ENCODE data around the gene MAPK6. TPM values are rescaled to one million over a fixed set of nuclear protein-coding genes. Genes with fewer than 3 reads are reported as not detected.

The MAPK6 gene
- total RNA-seq, 4 donors from 2014 or later, result 30.3 to 69.4 (median 42.0) TPM

GRCh38 chr15:52014616-52015015 is 4.4 kb upstream of the MAPK6 start:
- Histone ChIP-seq H3K27ac (no peak overlapping the region), H3K4me3 (no peak overlapping the region), H3K9me3 (no peaks in the 10 kb centered on the region), H3K27me3 (no peaks in the 10 kb centered on the region), H3K4me1 (peaks cover 0 to 15% (median 8%) of the 10 kb centered on the region in 4 donors), H3K36me3 (no peaks in the 10 kb centered on the region)
- 78 to 91% methylated on average over 1 of the region's 1 CpG for WGBS, 2 donors (ENCODE audit: low coverage in 1 of 2)
- intact Hi-C loops (cut with DNase I; ENCODE audit: low total_unique reads) (no loop called here), in situ Hi-C loops (cut with MboI; ENCODE audit: low pct_ligation_motif_present in 1 of 4, low pct_unique_long_range_greater_than_20kb in 1 of 4, low sequenced_read_pairs in 3 of 4) (no loop called here)
- DNase-seq, result no peak
- TF ChIP-seq POLR2A (IDR thresholded peaks at IDR 0.05), result no peak
- TF ChIP-seq EP300 (IDR thresholded peaks at IDR 0.05; ENCODE audit: low read depth), result no peak
- no peak for TF ChIP-seq POLR2AphosphoS5 (IDR thresholded peaks at IDR 0.05)
- TF ChIP-seq, protein P1, sequence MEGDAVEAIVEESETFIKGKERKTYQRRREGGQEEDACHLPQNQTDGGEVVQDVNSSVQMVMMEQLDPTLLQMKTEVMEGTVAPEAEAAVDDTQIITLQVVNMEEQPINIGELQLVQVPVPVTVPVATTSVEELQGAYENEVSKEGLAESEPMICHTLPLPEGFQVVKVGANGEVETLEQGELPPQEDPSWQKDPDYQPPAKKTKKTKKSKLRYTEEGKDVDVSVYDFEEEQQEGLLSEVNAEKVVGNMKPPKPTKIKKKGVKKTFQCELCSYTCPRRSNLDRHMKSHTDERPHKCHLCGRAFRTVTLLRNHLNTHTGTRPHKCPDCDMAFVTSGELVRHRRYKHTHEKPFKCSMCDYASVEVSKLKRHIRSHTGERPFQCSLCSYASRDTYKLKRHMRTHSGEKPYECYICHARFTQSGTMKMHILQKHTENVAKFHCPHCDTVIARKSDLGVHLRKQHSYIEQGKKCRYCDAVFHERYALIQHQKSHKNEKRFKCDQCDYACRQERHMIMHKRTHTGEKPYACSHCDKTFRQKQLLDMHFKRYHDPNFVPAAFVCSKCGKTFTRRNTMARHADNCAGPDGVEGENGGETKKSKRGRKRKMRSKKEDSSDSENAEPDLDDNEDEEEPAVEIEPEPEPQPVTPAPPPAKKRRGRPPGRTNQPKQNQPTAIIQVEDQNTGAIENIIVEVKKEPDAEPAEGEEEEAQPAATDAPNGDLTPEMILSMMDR (IDR thresholded peaks at IDR 0.05), result no peak

DNA sequence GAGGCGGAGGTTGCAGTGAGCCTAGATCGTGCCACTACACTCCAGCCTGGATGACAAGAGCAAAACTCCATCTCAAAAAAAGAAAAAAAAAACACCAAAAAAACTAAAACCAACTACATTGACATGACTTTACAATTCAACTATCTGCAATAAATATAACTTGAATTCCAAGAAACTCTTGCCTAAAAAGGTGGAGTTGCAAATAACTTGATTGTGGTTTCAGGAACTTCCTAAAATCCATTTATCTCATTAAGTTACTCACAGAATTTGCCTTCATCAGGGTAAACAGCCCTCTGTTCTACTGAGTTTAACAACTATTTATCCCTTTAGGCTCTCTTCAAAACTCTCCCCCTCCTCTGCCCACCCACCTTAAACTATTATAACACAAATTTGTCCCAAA is 2.7 kb upstream of the MAPK6 start:
- no peaks in the 10 kb centered on the region for H3K36me3 ChIP-seq
- TF ChIP-seq, protein P1 (IDR thresholded peaks at IDR 0.05), result no peak
- TF ChIP-seq POLR2A (IDR thresholded peaks at IDR 0.05), result no peak
- TF ChIP-seq POLR2AphosphoS5 (IDR thresholded peaks at IDR 0.05), result no peak
- no peak for TF ChIP-seq EP300 (IDR thresholded peaks at IDR 0.05; ENCODE audit: low read depth)
- WGBS, 2 donors (ENCODE audit: low coverage in 1 of 2), result 97% methylated on average over 2 of the region's 2 CpGs; no CpG with 5 or more reads in 1 of the 2 donors
- intact Hi-C loops (cut with DNase I; ENCODE audit: low total_unique reads), result no loop called here
- H3K27me3 ChIP-seq, result no peaks in the 10 kb centered on the region
- DNase-seq, result no peak
- H3K27ac ChIP-seq, result no peak overlapping the region
- in situ Hi-C loops (cut with MboI; ENCODE audit: low pct_ligation_motif_present in 1 of 4, low pct_unique_long_range_greater_than_20kb in 1 of 4, low sequenced_read_pairs in 3 of 4), result no loop called here
- no peak overlapping the region for H3K4me3 ChIP-seq
- H3K9me3 ChIP-seq, result no peaks in the 10 kb centered on the region
- H3K4me1 ChIP-seq, result peaks cover 0 to 24% (median 14%) of the 10 kb centered on the region in 4 donors

DNA sequence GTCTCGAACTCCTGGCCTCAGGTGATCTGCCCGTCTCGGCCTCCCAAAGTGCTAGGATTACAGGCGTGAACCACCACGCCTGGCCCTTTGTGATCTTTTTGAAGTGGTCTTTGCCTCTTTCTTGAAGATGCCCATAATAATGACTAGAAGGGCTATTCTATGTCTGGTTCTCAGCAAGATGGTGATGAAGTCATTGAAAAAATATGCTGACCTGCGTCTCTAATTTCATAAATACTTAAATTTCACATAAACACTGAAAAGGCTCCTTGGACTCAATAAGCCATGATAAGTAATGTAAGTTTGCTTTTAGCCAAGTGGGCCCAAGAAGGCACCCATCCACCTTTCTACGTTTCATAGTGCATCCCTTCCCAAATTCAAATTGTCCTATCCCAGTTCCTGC is 775 bp upstream of the MAPK6 start:
- in situ Hi-C loops (cut with MboI; ENCODE audit: low pct_ligation_motif_present in 1 of 4, low pct_unique_long_range_greater_than_20kb in 1 of 4, low sequenced_read_pairs in 3 of 4), result no loop called here
- DNase-seq, result no peak
- no peak overlapping the region for H3K4me3 ChIP-seq
- no peaks in the 10 kb centered on the region for H3K36me3 ChIP-seq
- peaks cover 9 to 30% (median 27%) of the 10 kb centered on the region in 4 donors for H3K4me1 ChIP-seq
- intact Hi-C loops (cut with DNase I; ENCODE audit: low total_unique reads), result no loop called here
- TF ChIP-seq EP300 (IDR thresholded peaks at IDR 0.05; ENCODE audit: low read depth), result no peak
- TF ChIP-seq POLR2A (IDR thresholded peaks at IDR 0.05), result no peak
- no peak for TF ChIP-seq POLR2AphosphoS5 (IDR thresholded peaks at IDR 0.05)
- TF ChIP-seq, protein P1 (IDR thresholded peaks at IDR 0.05), result no peak
- peak overlapping the region in 3 of 4 donors; percentile 95 to 97 (median 96) for H3K27ac ChIP-seq
- no peaks in the 10 kb centered on the region for H3K9me3 ChIP-seq
- H3K27me3 ChIP-seq, result no peaks in the 10 kb centered on the region
- 80 to 96% methylated on average over 1 to 7 of the region's 7 CpGs for WGBS, 2 donors (ENCODE audit: low coverage in 1 of 2)

- peaks cover 9 to 35% (median 32%) of the 10 kb centered on the region in 4 donors for H3K4me1 ChIP-seq
- no peaks in the 10 kb centered on the region for H3K36me3 ChIP-seq
- intact Hi-C loops (cut with DNase I; ENCODE audit: low total_unique reads), result no loop called here
- in situ Hi-C loops (cut with MboI; ENCODE audit: low pct_ligation_motif_present in 1 of 4, low pct_unique_long_range_greater_than_20kb in 1 of 4, low sequenced_read_pairs in 3 of 4), result no loop called here
- TF ChIP-seq, protein P1 (IDR thresholded peaks at IDR 0.05), result no peak
- TF ChIP-seq POLR2A (IDR thresholded peaks at IDR 0.05) (peak; percentile 93), POLR2AphosphoS5 (IDR thresholded peaks at IDR 0.05) (peak; percentile 87 to 95 (median 94)), EP300 (IDR thresholded peaks at IDR 0.05; ENCODE audit: low read depth) (peak; percentile 34)
- DNase-seq, result peak; percentile 92
- peak overlapping the region; percentile 94 to 97 (median 96) for H3K27ac ChIP-seq
- peak overlapping the region; percentile 36 to 68 (median 54) for H3K4me3 ChIP-seq
- no peaks in the 10 kb centered on the region for H3K9me3 ChIP-seq
- no peaks in the 10 kb centered on the region for H3K27me3 ChIP-seq
- WGBS, 2 donors (ENCODE audit: low coverage in 1 of 2), result 0 to 1% methylated on average over 3 to 26 of the region's 100 CpGs
These were observed 588 bp downstream of the MAPK6 start for GRCh38 chr15:52019394-52020220.

Data from transverse colon (tissue), 4 donors.